Activated gamma-delta T cell treated with Interleukin-2 at 50 U/mL for 16 hours (primary cell): ENCODE measurements around the gene MPP4.

Source experiments
- DNase-seq: peaks from one replicate; pipeline ENCODE4 v3.0.0-alpha.2; 2020

MPP4 gene

DNA sequence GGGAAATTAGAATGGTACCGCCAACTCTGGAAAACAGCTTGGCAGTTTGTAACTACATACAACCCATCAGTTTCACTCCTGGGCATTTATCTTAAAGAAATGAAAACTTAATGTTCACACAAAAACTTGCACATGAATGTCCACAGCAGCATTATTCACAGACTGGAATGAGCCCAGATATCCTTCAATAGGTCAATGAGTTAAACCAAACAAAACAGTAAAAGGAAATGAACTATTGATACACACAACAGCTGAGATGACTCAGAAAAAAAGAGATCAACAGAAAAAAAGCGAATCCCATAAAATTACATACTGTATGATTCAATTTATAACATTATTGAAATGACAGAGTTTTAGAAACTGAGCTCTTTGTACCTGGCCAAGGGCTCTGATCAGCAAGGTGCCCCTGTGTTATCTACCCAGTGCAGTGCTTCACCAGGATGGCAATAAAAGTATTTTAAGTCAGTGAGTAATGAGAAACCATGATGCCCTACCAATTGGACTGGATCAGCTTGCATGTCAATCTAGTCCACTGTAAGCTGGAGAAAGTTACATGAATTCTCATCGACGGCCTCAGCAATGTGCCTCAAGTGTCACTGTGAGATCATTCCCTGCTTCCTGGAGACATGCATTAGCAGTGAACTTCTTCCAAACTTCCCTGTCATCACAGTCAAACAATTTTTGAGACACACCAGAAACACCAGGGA lies 77.0 kb downstream of the MPP4 start:
- no peak for DNase-seq

DNA sequence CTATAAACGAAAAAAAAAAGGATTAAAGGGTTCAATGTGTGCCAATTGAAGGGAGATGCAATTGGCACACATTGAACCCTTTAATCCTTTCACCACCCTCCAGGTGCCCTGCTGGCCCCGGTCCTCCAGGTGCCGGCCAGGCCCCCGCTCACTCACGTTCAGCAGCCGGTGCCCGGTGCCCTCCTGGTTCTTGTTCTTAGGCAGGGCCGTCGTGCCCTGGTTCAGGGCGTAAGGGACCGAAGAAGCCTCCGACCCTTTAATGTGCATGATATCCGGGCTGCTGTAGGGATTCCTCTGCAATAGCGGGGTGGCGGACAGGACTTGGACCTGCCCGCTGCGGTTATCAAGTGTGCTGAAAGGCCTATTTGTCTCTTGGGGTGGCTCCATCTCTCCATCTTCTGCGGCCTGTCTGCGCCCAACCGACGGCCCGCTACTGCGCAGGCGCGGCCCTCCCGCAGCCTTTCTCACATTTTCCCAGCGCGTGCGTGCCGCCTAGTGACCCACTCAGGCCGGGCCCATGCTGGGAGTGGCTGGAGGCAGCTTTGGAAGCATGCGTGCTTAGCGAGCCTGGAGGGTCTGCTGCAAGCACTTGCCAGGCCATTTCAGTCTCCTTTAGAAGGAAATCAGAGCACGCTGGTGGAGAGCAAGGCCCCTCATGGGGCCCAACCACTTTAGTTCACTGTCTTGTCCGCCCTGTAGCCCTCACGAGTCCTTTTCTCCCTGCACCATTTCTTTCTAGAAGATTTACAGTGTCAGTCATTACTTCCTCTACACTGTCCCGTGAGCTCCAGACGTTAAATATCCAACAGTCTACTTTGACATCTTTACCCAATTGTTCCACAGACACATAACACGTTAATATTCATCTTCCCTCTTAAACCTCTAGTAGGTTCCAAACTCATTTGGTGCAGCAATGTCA lies 79.4 kb downstream of the MPP4 start:
- no peak for DNase-seq

DNA sequence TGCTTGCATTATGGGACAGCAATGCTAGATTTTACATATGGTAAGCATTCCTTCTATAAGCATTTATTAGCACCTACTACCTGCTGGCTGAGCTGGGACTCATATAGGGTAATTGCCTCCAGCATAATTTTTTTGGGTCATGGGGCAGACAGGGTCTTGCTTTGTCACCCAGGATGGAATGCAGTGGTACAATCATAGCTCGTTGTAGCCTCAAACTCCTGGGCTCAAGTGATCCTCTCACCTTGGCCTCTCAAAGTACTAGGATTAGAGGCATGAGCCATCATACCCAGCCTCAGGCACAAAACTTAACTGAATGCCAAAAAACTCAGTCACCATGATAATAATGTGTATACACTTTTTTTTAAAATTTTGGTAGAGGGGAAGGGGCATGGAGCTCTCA lies 90.4 kb downstream of the MPP4 start:
- no peak for DNase-seq

DNA sequence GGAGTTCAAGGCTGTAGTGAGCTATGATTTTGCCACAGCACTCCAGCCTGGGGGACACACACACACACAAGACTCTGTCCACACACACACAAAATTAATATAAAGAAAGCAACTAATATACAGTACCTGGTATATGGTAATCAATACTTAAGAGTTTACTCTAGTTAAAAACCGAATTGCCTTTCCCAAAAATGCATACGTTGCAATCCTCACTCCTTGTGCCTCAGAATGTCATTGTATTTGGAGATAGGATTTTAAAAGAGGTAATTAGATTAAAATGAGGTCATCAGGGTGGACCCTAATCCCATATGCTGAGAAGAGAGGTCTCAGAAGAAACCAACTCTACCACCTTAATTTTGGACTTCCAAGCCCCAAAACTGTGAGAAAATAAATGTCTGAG lies 90.9 kb downstream of the MPP4 start:
- no peak for DNase-seq

DNA sequence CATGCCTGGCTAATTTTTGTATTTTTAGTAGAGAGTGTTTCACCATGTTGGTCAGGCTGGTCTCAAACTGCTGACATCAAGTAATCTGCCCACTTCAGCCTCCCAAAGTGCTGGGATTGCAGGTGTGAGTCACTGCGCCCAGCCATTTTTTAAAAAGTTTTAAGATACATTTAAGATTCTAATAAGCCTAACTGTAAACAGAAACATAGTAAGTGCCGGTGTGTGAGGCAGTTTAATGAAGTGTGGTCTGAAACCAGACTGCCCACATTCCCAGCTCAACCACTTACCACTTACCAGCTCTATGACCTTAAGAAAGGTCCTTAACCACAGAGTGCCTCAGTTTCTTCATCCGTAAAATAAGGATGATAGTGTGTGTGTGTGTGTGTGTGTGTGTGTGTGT lies 97.5 kb downstream of the MPP4 start:
- no peak for DNase-seq

DNA sequence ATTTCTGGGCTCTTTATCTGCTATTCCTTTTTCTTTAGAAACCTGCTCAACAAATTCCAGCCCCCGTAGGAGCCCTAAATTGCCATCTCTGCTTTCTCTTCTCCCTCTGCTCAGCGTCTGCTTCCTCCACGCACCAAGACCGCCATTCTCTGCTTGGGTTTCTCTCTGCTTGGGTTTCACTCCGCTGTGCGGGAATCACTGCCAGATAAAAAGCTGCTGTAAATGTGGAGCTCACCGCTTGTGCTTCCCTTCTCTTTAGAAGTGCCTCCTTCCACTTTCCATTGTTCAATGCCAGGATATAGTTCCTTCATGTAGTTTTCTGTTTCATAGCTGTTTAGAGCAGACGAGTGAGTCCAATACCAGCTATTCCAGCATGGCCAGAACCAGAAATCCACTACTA lies 101.0 kb downstream of the MPP4 start:
- DNase-seq, result no peak
